Ovary (tissue), 9 donors: ENCODE measurements around the gene SLCO3A1. TPM values are rescaled to one million over a fixed set of nuclear protein-coding genes. Genes with fewer than 3 reads are reported as not detected.

Experiments
- DNase-seq, 5 donors: peaks; one replicate each; pipeline ENCODE4 v3.0.0-alpha.2; 2019 to 2020
- H3K27ac ChIP-seq, 2 donors: fragments of 200-600 bp; one replicate each; pipeline versions ENCODE4 v1.5.1 to v1.8.0; 2019 to 2022
- H3K27me3 ChIP-seq: fragments of 200-600 bp; one replicate; pipeline ENCODE4 v1.8.0; 2022
- H3K36me3 ChIP-seq: fragments of 200-600 bp; sonication (generic); one replicate; pipeline ENCODE4 v1.5.1; 2019
- H3K4me1 ChIP-seq: one replicate; pipeline ENCODE4 v1.8.1; 2013; ENCODE audit warnings: mild to moderate bottlenecking, moderate library complexity; ENCODE audit not compliant: insufficient read depth
- H3K4me3 ChIP-seq: fragments of 200-600 bp; sonication (generic); one replicate; pipeline ENCODE4 v1.5.1; 2017
- H3K9me3 ChIP-seq, 2 donors: fragments of 200-600 bp in 1 of 2; sonication (generic) in 1 of 2; one replicate each; pipeline versions ENCODE4 v1.5.1 to v1.8.1; 2013 to 2019; ENCODE audit warnings: mild to moderate bottlenecking in 1 of 2, moderate library complexity in 1 of 2
- CTCF ChIP-seq, 3 donors: fragments of 450-650 bp in 2 of 3; fragments of 200-600 bp in 1 of 3; IDR thresholded peaks; one replicate each; pipeline versions ENCODE4 v1.5.1 to v1.8.0; 2016 to 2022; ENCODE audit warnings: antibody characterized with exemption in 3 of 3, mild to moderate bottlenecking in 1 of 3
- EP300 ChIP-seq: sonication (generic); formaldehyde crosslinking; IDR thresholded peaks from one replicate; pipeline ENCODE4 v1.6.1; 2017; ENCODE audit warnings: antibody characterized with exemption
- POLR2A ChIP-seq: fragments of 450-650 bp; IDR thresholded peaks from one replicate; pipeline ENCODE4 v1.6.1; 2017; ENCODE audit warnings: antibody characterized with exemption, mild to moderate bottlenecking, moderate library complexity
- WGBS, 3 donors: extraction: QIAGEN DNeasy Blood & Tissue Kit in 1 of 3; methylation state at CpG; one replicate each; pipeline versions ENCODE4 v1.1.5 to v1.1.7; 2013 to 2017; 5-methylcytosine and 5-hydroxymethylcytosine counted together
- intact Hi-C, 4 donors: fragments of 100-400 bp; cut with DNase I; formaldehyde crosslinking; loops; one replicate each; pipeline versions ENCODE4 v1.11.0 to v1.15.1; 2022 to 2023
- polyA plus RNA-seq, 2 donors: library from polyadenylated mRNA; stranded (reverse); fragments of 200-250 nt in 1 of 2; fragments of 350-450 nt in 1 of 2; fragmentation: Illumina TruSeq in 1 of 2; extraction: RNeasy Lipid Tissue Mini Kit (QIAGEN cat#74804) in 1 of 2; gene quantifications; one replicate each; pipeline ENCODE4 v1.2.3, GENCODE V29; 2013 to 2014
- total RNA-seq, 7 donors: library from RNA; depleted of rRNA in 2 of 7; stranded (reverse); fragments of >200 nt in 2 of 7; fragmentation: NEBNext Ultra II Directional in 3 of 7; extraction: Animal tissue kit (Norgen Biotek cat#: 25700) in 3 of 7; gene quantifications; one replicate each; pipeline versions ENCODE4 v1.1.0 to v1.2.4, GENCODE V29; 2016 to 2023
- donor health status: DM: no; HTN: no; CAD: no; lungs with moderate emphysema.
- donor health status: DM: no; HTN: no; CAD: no.
- donor health status: Bipolar disorder and iron deficiency.
- donor health status: DM: yes; HTN: yes; CAD: no.
- donor health status: DM: no; HTN: no; CAD: no.
- donor health status: DM: yes; HTN: yes; CAD: no.

SLCO3A1 gene
- total and polyA plus RNA-seq, 9 donors = 5.0 to 20.0 (median 12.5) TPM

- TF ChIP-seq POLR2A = no peak
- no peak for TF ChIP-seq EP300
- no peak for TF ChIP-seq CTCF (IDR thresholded peaks at IDR 0.05)
- no peak for DNase-seq
- Histone ChIP-seq H3K4me1 (no peaks in the 10 kb centered on the region), H3K9me3 (no peaks in the 10 kb centered on the region), H3K27ac (no peak overlapping the region), H3K4me3 (no peak overlapping the region), H3K27me3 (no peaks in the 10 kb centered on the region), H3K36me3 (no peaks in the 10 kb centered on the region)
- intact Hi-C loops = no loop called here
Observed at GRCh38 chr15:92121047-92121446, 267.5 kb downstream of the SLCO3A1 start.

DNA sequence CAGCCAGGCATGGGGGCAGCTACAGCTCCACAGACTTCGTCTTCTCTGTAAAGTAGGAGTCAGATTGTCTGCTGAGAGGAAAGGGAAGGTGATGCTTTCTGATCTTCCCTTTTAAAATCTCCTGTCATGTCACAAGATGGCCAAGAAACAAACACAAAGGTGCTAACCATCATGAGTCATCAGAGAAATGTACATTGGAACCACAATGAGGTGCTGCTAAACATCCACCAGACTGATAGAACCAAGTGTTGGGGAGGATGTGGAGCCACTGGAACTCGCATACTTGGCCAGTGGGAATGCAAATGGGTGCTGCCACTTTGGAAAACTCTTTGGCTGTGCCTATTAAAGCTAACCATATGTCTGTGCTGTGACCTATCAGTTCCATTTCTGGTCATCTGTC lies 268.8 kb downstream of the SLCO3A1 start:
- no peak for DNase-seq
- Histone ChIP-seq H3K4me1 (no peaks in the 10 kb centered on the region), H3K36me3 (no peaks in the 10 kb centered on the region), H3K4me3 (no peak overlapping the region), H3K27me3 (no peaks in the 10 kb centered on the region), H3K27ac (no peak overlapping the region), H3K9me3 (no peaks in the 10 kb centered on the region)
- TF ChIP-seq POLR2A (no peak), CTCF (IDR thresholded peaks at IDR 0.05) (no peak), EP300 (no peak)
- 69 to 96% (median 95%) methylated on average over 2 of the region's 2 CpGs for WGBS, 3 donors
- intact Hi-C loops = no loop called here

DNA sequence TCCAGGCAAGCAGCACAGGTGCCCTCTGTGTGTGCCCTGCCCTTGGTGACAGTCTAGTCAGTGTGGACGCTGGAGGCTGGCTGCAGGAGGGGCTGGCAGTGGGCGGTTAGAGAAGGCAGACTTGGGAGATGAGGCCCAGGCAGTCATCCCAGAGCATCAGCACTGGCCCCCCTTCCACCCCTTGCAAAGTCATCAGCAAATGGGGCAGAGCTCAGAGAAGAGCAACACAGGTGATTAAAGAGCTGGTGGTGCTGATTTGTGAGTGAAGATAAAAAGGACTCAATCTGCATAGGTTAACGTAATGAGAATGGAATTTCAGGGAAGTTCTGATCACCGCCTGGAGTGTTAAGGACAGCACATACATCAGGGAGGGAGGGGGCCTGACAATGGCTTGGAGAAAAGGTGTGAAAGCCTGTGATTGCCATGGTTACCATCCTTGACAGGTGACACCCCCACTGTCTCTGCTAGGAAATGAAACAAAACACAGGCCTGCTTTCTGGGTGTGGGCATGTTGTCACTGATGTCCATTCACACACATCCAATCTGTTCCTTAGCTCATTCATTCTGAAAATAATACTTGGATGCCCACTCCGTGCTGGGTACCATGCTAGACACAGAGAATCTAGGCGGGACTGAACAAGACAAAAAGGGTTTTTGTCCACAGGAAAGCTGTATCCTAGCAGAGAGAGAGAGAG lies 270.6 kb downstream of the SLCO3A1 start:
- DNase-seq = no peak
- Histone ChIP-seq H3K27me3 (no peaks in the 10 kb centered on the region), H3K36me3 (no peaks in the 10 kb centered on the region), H3K9me3 (no peaks in the 10 kb centered on the region), H3K4me1 (no peaks in the 10 kb centered on the region), H3K27ac (no peak overlapping the region), H3K4me3 (no peak overlapping the region)
- TF ChIP-seq EP300 (no peak), CTCF (IDR thresholded peaks at IDR 0.05) (no peak), POLR2A (no peak)
- intact Hi-C loops = no loop called here
- 77 to 86% (median 83%) methylated on average over 6 of the region's 6 CpGs for WGBS, 3 donors

- WGBS, 3 donors = 80 to 85% (median 84%) methylated on average over 3 of the region's 3 CpGs
- Histone ChIP-seq H3K4me1 (no peaks in the 10 kb centered on the region), H3K9me3 (no peaks in the 10 kb centered on the region), H3K4me3 (no peak overlapping the region), H3K27me3 (no peaks in the 10 kb centered on the region), H3K27ac (no peak overlapping the region), H3K36me3 (no peaks in the 10 kb centered on the region)
- DNase-seq = no peak
- TF ChIP-seq POLR2A (no peak), EP300 (no peak), CTCF (IDR thresholded peaks at IDR 0.05) (no peak)
- intact Hi-C loops = no loop called here
Observed at GRCh38 chr15:92124657-92125010, 271.1 kb downstream of the SLCO3A1 start.
